WTC11 (cell line): ENCODE results near the gene TSPAN4. TPM values are rescaled to one million over a fixed set of nuclear protein-coding genes. Genes with fewer than 3 reads are reported as not detected.

Source experiments
- ARID4B ChIP-seq: sonication (generic); formaldehyde crosslinking; IDR thresholded peaks from 2 replicates; pipeline ENCODE4 v1.8.0; 2023; ENCODE audit warnings: missing genetic modification reagents, mild to moderate bottlenecking, borderline replicate concordance
- ATF1 ChIP-seq: sonication (generic); formaldehyde crosslinking; IDR thresholded peaks from 2 replicates; pipeline ENCODE4 v1.8.1; 2023; ENCODE audit warnings: mild to moderate bottlenecking, moderate library complexity, missing genetic modification reagents
- CDX4 ChIP-seq: fragments of 250-450 bp; sonication (Bioruptor Pico); IDR thresholded peaks from 2 replicates; pipeline ENCODE4 v1.9.0; 2021; ENCODE audit warnings: moderate library complexity, mild to moderate bottlenecking, inconsistent platforms, borderline replicate concordance
- MAX ChIP-seq: sonication (generic); formaldehyde crosslinking; IDR thresholded peaks from 2 replicates; pipeline ENCODE4 v1.8.0; 2022; ENCODE audit warnings: mild to moderate bottlenecking, missing genetic modification reagents
- MLX ChIP-seq: sonication (generic); formaldehyde crosslinking; IDR thresholded peaks from 2 replicates; pipeline ENCODE4 v1.8.1; 2023; ENCODE audit warnings: mild to moderate bottlenecking, missing genetic modification reagents, moderate library complexity
- NFYB ChIP-seq: sonication (generic); formaldehyde crosslinking; conservative IDR thresholded peaks from 2 replicates; pipeline ENCODE4 v1.8.0; 2022; ENCODE audit warnings: low read depth, missing genetic modification reagents
- NR2C2 ChIP-seq: sonication (generic); formaldehyde crosslinking; IDR thresholded peaks from 2 replicates; pipeline ENCODE4 v1.8.0; 2022; ENCODE audit warnings: mild to moderate bottlenecking, missing genetic modification reagents
- ZMAT4 ChIP-seq: fragments of 250-450 bp; sonication (Bioruptor Pico); IDR thresholded peaks from 2 replicates; pipeline ENCODE4 v1.9.0; 2021; ENCODE audit warnings: mild to moderate bottlenecking
- total RNA-seq: library from RNA; stranded (reverse); gene quantifications from 3 replicates; pipeline ENCODE4 v1.2.3, GENCODE V29; 2021
- TF ChIP-seq, protein P1 (sequence below): fragments of 250-450 bp; sonication (Bioruptor Pico); IDR thresholded peaks from 2 replicates; pipeline ENCODE4 v1.9.0; 2021; ENCODE audit warnings: mild to moderate bottlenecking, borderline replicate concordance
- TF ChIP-seq, protein P2 (sequence below): sonication (generic); formaldehyde crosslinking; IDR thresholded peaks from 2 replicates; pipeline ENCODE4 v1.8.1; 2023; ENCODE audit warnings: mild to moderate bottlenecking, missing genetic modification reagents
- TF ChIP-seq, protein P3 (sequence below): sonication (generic); formaldehyde crosslinking; IDR thresholded peaks from 2 replicates; pipeline ENCODE4 v1.8.0; 2022; ENCODE audit warnings: missing genetic modification reagents
- TF ChIP-seq, protein P4 (sequence below): sonication (generic); formaldehyde crosslinking; IDR thresholded peaks from 2 replicates; pipeline ENCODE4 v1.8.0; 2022; ENCODE audit warnings: mild to moderate bottlenecking, missing genetic modification reagents
- TF ChIP-seq, protein P5 (sequence below): fragments of 250-450 bp; sonication (Bioruptor Pico); IDR thresholded peaks from 2 replicates; pipeline ENCODE4 v1.8.0; 2021; ENCODE audit warnings: mild to moderate bottlenecking

The TSPAN4 gene
- total RNA-seq, 1 experiment from 2014 or later = 94.3 TPM

GRCh38 chr11:798093-798713 is 44.4 kb upstream of the TSPAN4 start, which contains the start of gene SLC25A22 (continued):
- TF ChIP-seq, protein P1, sequence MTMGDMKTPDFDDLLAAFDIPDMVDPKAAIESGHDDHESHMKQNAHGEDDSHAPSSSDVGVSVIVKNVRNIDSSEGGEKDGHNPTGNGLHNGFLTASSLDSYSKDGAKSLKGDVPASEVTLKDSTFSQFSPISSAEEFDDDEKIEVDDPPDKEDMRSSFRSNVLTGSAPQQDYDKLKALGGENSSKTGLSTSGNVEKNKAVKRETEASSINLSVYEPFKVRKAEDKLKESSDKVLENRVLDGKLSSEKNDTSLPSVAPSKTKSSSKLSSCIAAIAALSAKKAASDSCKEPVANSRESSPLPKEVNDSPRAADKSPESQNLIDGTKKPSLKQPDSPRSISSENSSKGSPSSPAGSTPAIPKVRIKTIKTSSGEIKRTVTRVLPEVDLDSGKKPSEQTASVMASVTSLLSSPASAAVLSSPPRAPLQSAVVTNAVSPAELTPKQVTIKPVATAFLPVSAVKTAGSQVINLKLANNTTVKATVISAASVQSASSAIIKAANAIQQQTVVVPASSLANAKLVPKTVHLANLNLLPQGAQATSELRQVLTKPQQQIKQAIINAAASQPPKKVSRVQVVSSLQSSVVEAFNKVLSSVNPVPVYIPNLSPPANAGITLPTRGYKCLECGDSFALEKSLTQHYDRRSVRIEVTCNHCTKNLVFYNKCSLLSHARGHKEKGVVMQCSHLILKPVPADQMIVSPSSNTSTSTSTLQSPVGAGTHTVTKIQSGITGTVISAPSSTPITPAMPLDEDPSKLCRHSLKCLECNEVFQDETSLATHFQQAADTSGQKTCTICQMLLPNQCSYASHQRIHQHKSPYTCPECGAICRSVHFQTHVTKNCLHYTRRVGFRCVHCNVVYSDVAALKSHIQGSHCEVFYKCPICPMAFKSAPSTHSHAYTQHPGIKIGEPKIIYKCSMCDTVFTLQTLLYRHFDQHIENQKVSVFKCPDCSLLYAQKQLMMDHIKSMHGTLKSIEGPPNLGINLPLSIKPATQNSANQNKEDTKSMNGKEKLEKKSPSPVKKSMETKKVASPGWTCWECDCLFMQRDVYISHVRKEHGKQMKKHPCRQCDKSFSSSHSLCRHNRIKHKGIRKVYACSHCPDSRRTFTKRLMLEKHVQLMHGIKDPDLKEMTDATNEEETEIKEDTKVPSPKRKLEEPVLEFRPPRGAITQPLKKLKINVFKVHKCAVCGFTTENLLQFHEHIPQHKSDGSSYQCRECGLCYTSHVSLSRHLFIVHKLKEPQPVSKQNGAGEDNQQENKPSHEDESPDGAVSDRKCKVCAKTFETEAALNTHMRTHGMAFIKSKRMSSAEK (CRISPR knock-in tag) = no peak
- TF ChIP-seq MAX (no peak), NR2C2 (CRISPR knock-in tag) (no peak), NFYB (CRISPR knock-in tag) (no peak), ATF1 (CRISPR knock-in tag) (no peak), CDX4 (CRISPR knock-in tag) (no peak), MLX (CRISPR knock-in tag) (no peak), ARID4B (CRISPR knock-in tag) (no peak), ZMAT4 (CRISPR knock-in tag) (no peak)
- TF ChIP-seq, protein P2, sequence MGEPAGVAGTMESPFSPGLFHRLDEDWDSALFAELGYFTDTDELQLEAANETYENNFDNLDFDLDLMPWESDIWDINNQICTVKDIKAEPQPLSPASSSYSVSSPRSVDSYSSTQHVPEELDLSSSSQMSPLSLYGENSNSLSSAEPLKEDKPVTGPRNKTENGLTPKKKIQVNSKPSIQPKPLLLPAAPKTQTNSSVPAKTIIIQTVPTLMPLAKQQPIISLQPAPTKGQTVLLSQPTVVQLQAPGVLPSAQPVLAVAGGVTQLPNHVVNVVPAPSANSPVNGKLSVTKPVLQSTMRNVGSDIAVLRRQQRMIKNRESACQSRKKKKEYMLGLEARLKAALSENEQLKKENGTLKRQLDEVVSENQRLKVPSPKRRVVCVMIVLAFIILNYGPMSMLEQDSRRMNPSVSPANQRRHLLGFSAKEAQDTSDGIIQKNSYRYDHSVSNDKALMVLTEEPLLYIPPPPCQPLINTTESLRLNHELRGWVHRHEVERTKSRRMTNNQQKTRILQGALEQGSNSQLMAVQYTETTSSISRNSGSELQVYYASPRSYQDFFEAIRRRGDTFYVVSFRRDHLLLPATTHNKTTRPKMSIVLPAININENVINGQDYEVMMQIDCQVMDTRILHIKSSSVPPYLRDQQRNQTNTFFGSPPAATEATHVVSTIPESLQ (CRISPR knock-in tag) = no peak
- TF ChIP-seq, protein P3, sequence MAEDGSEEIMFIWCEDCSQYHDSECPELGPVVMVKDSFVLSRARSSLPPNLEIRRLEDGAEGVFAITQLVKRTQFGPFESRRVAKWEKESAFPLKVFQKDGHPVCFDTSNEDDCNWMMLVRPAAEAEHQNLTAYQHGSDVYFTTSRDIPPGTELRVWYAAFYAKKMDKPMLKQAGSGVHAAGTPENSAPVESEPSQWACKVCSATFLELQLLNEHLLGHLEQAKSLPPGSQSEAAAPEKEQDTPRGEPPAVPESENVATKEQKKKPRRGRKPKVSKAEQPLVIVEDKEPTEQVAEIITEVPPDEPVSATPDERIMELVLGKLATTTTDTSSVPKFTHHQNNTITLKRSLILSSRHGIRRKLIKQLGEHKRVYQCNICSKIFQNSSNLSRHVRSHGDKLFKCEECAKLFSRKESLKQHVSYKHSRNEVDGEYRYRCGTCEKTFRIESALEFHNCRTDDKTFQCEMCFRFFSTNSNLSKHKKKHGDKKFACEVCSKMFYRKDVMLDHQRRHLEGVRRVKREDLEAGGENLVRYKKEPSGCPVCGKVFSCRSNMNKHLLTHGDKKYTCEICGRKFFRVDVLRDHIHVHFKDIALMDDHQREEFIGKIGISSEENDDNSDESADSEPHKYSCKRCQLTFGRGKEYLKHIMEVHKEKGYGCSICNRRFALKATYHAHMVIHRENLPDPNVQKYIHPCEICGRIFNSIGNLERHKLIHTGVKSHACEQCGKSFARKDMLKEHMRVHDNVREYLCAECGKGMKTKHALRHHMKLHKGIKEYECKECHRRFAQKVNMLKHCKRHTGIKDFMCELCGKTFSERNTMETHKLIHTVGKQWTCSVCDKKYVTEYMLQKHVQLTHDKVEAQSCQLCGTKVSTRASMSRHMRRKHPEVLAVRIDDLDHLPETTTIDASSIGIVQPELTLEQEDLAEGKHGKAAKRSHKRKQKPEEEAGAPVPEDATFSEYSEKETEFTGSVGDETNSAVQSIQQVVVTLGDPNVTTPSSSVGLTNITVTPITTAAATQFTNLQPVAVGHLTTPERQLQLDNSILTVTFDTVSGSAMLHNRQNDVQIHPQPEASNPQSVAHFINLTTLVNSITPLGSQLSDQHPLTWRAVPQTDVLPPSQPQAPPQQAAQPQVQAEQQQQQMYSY (CRISPR knock-in tag) = no peak
- TF ChIP-seq, protein P4, sequence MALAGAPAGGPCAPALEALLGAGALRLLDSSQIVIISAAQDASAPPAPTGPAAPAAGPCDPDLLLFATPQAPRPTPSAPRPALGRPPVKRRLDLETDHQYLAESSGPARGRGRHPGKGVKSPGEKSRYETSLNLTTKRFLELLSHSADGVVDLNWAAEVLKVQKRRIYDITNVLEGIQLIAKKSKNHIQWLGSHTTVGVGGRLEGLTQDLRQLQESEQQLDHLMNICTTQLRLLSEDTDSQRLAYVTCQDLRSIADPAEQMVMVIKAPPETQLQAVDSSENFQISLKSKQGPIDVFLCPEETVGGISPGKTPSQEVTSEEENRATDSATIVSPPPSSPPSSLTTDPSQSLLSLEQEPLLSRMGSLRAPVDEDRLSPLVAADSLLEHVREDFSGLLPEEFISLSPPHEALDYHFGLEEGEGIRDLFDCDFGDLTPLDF (CRISPR knock-in tag) = no peak
- TF ChIP-seq, protein P5, sequence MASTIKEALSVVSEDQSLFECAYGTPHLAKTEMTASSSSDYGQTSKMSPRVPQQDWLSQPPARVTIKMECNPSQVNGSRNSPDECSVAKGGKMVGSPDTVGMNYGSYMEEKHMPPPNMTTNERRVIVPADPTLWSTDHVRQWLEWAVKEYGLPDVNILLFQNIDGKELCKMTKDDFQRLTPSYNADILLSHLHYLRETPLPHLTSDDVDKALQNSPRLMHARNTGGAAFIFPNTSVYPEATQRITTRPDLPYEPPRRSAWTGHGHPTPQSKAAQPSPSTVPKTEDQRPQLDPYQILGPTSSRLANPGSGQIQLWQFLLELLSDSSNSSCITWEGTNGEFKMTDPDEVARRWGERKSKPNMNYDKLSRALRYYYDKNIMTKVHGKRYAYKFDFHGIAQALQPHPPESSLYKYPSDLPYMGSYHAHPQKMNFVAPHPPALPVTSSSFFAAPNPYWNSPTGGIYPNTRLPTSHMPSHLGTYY (CRISPR knock-in tag) = no peak
